HG03196 (cell line): ENCODE results near the gene MAP3K21.

ENCODE experiments used
- ATAC-seq: cut with Tn5 transposase; IDR thresholded peaks from one replicate; pipeline ENCODE4 v1.9.1; 2021; ENCODE audit not compliant: unreplicated experiment

MAP3K21 gene

GRCh38 chr1:233386336-233386735 is 58.8 kb downstream of the MAP3K21 start:
- no peak for ATAC-seq

- ATAC-seq, result no peak
Observed at GRCh38 chr1:233387585-233387984, 60.1 kb downstream of the MAP3K21 start.

GRCh38 chr1:233389169-233389568 is 61.6 kb downstream of the MAP3K21 start:
- no peak for ATAC-seq

DNA sequence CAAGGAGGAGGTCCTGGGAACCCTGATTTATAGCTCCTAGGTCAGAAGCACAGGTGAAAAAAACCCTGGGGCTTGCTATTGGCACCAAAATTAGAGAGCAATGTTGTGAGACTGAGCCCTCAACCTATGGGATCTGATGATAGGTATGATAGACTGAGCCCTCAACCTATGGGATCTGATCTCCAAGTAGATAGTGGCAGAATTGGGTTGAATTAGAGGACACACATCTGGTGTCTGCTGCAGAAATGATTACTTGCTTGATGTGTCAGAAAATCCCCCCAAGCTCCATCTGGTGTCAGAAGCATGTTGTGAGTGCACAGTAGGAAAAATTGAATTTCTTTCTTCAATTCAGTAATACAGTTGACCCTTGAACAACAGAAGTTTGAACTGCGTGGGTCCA is 62.4 kb downstream of the MAP3K21 start:
- ATAC-seq, result no peak

DNA sequence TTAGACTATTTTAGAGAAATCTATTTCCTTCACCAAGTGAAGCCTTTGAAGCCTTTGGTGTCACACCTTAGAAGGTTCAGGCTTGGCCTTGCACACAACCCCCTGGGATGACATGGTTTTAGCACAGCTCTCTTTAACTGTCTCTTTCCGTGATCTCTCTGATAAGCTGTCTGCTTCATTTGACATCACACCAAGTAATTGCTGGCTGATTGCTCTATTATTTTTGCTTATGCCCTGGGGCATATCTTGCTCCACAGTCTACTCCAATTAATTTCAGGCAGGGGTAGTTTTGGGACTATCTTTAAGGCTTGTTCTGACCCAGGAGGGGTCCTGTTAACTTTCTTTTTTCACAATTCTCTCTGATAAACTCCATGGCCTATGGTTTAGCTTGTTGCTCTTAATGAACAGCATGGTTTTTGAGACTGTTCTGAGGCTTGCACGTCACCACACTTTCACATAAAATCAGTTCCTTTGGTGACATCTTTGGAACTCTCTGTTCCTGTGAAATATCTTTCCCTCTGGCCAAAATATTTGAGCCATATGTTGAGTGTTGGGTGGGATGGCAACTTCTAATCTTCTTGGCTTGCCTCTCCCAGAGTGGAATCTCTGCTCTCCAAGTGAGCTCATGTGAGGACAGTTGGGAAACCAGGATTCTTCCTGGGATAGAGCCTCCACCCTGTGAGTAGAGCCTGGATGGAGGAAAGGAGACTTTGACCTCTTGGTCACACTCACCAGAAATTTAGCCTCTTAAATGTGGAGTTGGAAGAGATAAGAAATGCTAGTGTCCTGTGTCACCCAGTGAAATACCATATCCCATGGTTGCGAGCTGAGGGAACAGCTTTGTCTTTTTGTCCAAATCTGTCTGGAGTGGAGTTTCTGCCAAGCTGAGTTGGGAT is 63.6 kb downstream of the MAP3K21 start:
- ATAC-seq, result no peak

DNA sequence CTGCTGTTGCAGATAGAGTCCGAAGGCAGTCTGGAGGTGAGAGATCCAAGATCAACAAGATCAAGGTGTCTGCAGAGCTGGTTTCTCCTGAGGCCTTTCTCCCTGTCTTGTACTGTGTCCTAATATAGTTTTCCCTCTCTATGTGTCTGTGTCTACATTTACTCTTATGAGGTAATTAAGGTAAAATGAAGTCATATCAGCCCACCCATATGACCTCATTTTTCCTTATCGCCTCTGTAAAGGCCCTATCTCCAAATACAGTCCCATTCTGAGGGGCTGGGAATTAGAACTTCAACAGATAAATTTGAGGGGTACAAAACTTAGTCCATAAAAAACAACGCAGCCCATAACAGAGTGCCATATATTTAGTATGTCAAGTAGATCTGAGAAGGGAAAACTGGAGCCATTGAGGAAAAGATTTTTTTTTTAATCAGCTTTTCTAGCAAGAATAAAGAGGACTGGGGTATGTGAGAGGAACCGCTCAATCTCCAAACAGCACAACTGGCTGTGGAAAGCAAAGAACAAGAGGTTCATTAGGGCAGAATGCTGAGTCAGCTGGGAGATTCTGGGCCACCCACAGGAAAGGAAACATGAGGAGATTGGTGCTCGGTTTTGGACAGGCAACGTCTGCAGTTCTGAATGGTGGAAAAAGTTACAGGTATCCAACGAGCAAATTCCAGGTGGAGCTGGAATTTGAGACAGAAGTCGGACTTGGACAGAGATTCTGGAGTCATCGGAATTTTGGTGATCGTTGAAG is 65.7 kb downstream of the MAP3K21 start:
- no peak for ATAC-seq

GRCh38 chr1:233393926-233394680 is 66.6 kb downstream of the MAP3K21 start:
- ATAC-seq, result no peak

DNA sequence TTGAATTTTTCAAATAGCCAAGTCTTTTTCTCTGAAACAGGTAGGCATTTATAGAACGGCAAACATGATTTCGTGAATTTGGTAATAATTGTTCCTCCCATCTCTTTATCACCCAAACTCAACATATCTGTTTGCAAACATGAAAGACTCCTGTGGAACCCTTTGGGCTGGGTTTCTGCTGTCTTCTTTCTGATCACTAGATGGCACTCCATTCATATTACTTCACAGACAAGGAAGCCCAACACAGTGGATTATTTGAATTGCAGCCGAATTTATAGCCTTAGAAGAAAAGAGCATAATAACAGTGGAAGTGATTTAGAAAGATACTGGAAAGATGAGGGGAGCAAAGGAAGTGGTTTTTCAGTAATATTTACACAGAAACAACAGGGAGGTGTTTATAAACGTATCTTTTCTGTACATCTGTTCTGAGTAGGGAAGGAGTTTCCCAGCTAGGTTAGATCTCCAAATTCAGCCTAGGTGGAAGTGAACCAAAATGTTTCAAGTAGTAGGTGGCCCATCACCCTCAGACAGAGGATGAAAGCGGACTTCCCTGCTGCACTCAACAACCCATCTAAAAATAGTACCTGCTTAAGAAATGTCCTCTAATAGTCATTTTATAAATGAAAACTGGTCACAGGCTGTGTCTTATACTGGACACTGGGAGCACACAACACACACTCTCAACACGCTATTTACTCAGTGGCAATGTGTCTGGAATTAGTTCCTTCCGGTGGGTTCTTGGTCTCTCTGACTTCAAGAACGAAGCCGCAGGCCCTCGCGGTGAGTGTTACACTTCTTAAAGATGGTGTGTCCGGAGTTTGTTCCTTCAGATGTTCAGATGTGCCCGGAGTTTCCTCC is 67.6 kb downstream of the MAP3K21 start:
- no peak for ATAC-seq

- no peak for ATAC-seq
Observed at GRCh38 chr1:233395863-233396646, 68.5 kb downstream of the MAP3K21 start.

GRCh38 chr1:233406339-233406960 is 78.9 kb downstream of the MAP3K21 start:
- no peak for ATAC-seq

DNA sequence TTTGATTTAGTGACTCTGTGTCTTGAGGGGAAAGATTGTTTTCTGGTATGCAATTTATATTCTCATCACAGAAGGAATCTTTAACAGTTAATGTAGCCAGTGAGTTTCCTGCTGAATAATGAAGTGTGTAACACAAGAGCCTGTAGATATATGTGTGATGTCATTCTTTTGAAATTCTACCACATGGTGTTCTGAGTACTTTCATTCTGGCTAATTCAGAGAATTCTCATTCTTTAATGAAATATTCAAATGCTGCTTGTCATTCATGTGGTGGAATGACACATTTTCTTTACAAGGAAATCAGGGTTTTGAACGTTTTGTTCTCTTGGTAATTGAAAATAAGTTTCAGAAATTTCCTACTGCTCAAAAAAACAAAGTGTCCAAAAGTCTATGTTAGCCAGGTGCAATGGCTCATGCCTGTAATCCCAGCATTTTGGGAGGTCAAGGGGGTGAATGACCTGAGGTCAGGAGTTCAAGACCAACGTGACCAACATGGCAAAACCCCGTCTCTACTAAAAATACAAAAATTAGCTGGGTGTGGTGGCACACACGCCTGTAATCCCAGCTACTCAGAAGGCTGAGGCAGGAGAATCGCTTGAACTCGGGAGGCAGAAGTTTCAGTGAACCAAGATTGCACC is 79.6 kb downstream of the MAP3K21 start:
- no peak for ATAC-seq

GRCh38 chr1:233409540-233409939 is 82.0 kb downstream of the MAP3K21 start:
- no peak for ATAC-seq

DNA sequence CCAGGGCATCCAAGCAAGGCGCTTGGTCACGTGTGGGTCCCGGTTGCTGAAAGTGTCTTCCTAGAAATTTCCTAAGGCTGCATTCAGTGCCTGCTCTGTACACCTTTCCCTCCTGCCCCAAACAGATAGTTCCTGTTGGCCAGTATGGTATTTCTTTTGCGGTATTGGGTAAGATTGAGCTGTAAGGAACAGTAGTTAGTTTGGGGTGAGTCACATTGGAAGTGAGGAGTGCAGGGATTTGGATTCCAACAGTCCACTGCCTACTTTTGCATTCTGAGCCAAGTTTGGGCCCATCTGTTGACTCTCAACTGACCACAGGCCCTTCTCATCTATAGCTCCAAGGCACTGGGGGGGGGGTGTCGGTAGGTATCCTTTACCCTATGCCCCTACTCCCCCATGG is 83.4 kb downstream of the MAP3K21 start:
- no peak for ATAC-seq

GRCh38 chr1:233412812-233413211 is 85.3 kb downstream of the MAP3K21 start:
- no peak for ATAC-seq

- no peak for ATAC-seq
Observed at GRCh38 chr1:233421293-233421692, 93.8 kb downstream of the MAP3K21 start.

- no peak for ATAC-seq
Observed at GRCh38 chr1:233424779-233425178, 97.3 kb downstream of the MAP3K21 start.

DNA sequence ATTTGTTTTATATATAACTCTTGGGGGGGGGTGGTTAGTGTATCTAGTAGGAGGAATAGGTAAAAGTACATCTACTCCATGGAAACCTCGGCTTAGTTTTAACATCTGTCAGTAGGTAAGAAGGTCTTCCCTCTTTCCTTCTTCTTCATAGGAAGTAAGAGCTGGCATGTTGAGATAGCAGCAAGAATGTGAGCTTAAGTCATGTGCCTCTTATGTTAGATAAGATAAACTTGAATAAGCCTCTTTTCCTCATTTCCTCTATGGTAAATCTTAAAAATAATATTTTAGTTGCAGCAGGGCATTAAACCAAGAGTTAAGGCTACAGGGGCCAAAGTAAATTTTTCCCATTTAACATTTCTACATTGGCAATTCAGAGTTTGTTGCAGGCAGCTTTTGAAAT is 100.4 kb downstream of the MAP3K21 start:
- ATAC-seq, result no peak

DNA sequence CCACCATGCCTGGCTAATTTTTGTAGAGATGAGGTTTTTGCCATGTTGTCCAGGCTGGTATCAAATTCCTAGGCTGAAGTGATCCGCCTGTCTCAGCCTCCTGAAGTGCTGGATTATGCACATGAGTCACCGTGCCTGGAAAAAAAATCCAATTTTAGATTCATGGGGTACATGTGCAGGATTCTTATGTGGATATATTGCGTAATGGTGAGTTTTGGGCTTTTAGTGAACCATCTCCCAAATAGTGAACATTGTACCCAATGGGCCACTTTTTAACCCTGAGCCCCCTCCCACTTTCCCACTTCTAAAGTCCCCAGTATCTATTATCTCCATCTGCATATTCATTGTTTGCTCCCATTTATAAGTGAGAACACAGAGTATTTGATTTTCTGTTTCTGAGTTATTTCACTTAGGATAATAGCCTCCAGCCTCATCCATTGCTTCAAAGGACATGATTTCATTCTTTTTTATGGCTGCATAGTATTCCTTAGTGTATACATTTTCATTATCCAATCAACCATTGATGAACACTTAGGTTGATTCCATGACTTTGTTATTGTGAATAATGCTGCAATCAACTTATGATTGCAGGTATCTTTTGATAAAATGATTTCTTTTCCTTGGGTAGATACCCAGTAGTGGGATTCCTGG is 104.4 kb downstream of the MAP3K21 start:
- ATAC-seq, result no peak
